Omental fat pad (tissue), 4 donors: ENCODE data around the gene XRCC6. TPM values are rescaled to one million over a fixed set of nuclear protein-coding genes. Genes with fewer than 3 reads are reported as not detected.

Experiments
- ATAC-seq: fragments of 150-250 bp; one replicate; pipeline ENCODE4 v1.9.1; 2016; ENCODE audit warnings: mild to moderate bottlenecking, moderate library complexity; ENCODE audit not compliant: low FRiP score
- DNase-seq: peaks from one replicate; pipeline ENCODE4 v3.0.0-alpha.2; 2019; ENCODE audit warnings: low spot score
- total RNA-seq, 4 donors: library from RNA; depleted of rRNA; stranded (reverse); fragments of >200 nt; gene quantifications; one replicate each; pipeline ENCODE4 v1.1.0, GENCODE V29; 2016
- TF ChIP-seq, protein P1 (sequence below), 3 donors: fragments of 450-650 bp; IDR thresholded peaks; one replicate each; pipeline ENCODE4 v1.5.1; 2016 to 2017; ENCODE audit warnings: antibody characterized with exemption in 3 of 3, mild to moderate bottlenecking in 3 of 3, moderate library complexity in 2 of 3

Gene XRCC6
- total RNA-seq, 4 donors from 2014 or later: 168 to 191 (median 181) TPM

DNA sequence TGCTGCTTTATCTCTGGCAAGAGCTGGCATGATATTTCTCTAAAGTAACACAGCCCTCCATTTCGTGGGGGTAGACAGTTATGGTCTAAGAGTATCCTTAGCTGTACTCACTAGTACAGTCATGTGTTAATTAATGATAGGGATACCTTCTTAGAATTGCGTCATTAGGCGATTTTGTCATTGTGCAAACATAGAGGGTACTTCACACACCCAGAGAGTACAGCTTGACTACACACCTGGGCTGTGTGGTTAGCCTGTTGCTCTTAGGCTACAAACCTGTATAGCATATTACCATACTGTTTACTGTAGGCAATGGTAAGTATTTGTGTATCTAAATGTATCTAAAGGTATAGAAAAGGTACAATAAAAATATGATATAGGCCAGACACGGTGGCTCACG lies 17.0 kb downstream of the XRCC6 start:
- no peak for DNase-seq
- TF ChIP-seq, protein P1, sequence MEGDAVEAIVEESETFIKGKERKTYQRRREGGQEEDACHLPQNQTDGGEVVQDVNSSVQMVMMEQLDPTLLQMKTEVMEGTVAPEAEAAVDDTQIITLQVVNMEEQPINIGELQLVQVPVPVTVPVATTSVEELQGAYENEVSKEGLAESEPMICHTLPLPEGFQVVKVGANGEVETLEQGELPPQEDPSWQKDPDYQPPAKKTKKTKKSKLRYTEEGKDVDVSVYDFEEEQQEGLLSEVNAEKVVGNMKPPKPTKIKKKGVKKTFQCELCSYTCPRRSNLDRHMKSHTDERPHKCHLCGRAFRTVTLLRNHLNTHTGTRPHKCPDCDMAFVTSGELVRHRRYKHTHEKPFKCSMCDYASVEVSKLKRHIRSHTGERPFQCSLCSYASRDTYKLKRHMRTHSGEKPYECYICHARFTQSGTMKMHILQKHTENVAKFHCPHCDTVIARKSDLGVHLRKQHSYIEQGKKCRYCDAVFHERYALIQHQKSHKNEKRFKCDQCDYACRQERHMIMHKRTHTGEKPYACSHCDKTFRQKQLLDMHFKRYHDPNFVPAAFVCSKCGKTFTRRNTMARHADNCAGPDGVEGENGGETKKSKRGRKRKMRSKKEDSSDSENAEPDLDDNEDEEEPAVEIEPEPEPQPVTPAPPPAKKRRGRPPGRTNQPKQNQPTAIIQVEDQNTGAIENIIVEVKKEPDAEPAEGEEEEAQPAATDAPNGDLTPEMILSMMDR (IDR thresholded peaks at IDR 0.05): no peak
- no peak for ATAC-seq

DNA sequence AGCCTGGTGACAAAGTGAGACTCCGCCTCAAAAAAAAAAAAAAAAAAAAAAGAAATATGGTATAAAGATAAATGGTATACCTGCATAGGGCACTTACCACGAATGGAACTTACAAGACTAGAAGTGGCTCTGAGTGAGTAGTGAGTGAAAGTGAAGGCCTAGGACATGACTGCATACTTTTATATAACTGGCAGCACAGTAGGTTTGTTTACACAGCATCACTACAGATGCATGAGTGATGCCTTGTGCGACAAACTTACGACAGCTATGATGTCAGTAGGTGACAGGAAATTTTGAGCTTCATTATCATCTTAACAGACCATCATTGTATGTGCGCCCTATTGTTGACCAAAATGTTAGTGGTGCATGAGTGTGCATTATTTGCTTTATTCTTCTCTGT lies 17.7 kb downstream of the XRCC6 start:
- no peak for DNase-seq
- TF ChIP-seq, protein P1 (IDR thresholded peaks at IDR 0.05): no peak
- no peak for ATAC-seq

DNA sequence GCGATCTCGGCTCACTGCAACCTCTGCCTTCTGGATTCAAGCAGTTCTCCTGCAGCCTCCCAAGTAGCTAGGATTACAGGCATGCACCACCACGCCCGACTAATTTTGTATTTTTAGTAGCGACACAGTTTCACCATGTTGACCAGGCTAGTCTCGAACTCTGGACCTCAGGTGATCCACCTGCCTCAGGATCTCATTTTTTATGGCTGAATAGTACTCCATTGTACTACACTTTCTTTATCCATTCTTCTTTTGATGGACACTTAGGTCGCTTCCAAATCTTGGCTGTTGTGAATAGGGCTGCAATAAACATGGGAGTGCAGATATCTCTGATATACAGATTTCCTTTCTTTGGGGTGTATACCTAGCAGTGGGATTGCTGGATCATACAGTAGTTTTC lies 20.8 kb downstream of the XRCC6 start:
- DNase-seq (no peak), ATAC-seq (no peak)
- TF ChIP-seq, protein P1 (IDR thresholded peaks at IDR 0.05): no peak

DNA sequence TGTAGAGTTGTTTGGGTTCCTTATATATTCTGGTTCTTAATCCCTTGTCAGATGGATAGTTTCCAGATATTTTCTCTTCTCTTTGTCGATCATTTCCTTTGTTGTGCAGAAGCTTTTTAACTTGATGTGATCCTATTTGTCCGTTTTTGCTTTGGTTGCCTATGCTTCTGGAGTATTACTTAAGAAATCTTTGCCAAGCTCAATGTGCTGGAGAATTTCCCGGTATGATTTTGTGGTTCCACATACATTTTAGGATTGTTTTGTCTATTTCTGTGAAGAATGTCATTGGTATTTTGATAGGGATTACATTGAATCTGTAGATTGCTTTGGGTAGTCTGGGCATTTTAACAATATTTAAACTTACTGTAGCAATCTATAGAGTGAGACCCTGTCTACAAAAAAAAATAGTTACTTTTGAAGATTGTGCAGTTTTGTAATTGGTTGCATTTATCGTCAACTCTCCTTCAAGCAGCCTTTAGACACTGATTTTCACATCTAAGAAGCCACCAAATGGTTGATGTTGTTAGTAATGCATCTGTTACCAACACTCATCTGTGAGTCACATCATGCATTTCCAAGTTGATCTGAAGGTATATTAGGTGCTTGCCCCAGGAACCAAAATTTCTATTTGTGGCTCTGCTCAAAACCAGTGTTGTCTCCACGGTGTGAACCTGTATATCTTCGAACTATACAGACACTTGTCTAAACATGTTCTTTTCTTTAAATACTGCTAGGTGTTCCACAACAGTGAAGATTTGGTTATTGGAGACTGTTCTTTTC lies 21.4 kb downstream of the XRCC6 start:
- ATAC-seq: no peak
- no peak for DNase-seq
- TF ChIP-seq, protein P1 (IDR thresholded peaks at IDR 0.05): no peak

DNA sequence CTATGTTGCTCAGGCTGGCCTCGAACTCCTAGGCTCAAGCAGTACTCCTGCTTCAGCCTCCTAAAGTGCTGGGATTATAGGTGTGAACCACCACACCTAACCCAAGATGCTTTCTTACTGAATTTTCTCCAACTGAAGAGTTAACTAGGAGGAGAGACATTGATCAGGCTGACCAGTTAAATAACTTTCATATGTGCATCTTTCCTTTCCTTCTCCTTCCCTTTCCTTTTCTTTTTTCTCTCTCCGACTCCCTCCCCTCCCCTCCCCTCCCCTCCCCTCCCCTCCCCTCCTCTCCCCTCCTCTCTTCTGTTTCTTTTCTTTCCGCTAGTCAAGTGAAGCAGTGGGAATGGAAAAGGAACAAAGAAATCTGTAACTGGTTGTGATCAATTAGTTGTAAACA lies 26.7 kb downstream of the XRCC6 start:
- TF ChIP-seq, protein P1 (IDR thresholded peaks at IDR 0.05): no peak
- no peak for ATAC-seq
- no peak for DNase-seq

DNA sequence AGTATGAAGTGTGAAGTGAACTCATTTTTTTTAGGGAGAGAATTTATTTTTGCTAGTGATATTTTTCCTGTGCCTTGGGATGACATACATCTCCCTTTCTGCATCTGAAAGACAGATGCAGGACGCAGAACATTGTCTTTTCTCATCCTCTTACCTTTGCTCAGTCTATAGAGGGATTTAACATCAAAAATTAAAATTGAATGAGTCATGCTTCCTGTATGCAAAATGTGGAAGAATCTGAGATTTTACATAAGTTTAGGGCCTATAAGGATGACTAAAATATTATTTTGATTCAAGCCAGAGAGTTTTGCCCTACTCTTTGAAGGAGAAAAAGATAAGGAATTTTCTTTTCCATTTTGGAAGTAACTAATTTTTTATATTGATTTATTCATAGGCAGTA lies 27.3 kb downstream of the XRCC6 start:
- TF ChIP-seq, protein P1 (IDR thresholded peaks at IDR 0.05): no peak
- ATAC-seq (no peak), DNase-seq (no peak)

DNA sequence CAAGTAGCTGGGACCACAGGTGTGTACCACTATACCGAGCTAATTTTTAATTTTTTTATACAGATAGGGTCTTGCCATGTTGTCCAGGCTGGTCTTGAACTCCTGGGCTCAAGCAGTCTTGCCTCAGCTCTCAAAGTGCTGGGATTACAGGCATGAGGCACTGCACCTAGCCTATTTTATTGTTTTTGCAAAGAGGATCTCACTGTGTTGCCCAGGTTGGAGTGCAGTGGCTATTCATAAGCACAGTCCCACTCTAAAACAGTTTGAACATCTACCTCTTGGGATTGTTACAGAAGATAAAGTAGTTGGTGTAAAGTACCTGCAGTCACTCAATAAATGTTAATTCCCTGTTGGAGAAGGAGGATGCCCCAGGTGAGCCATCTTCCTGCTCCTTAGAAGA lies 29.1 kb downstream of the XRCC6 start:
- TF ChIP-seq, protein P1 (IDR thresholded peaks at IDR 0.05): no peak
- no peak for DNase-seq
- ATAC-seq: no peak
